HG03442 (cell line): ENCODE data around the gene TAF1C.
A peak's percentile ranks its signal among the peaks of the same experiment; 100 is the strongest.
"Not testable (repeated sequence)": the region's sequence is repeated elsewhere in the genome, so short reads cannot be mapped to it uniquely, and the experiment has no call there.

Source experiments
- ATAC-seq: cut with Tn5 transposase; IDR thresholded peaks from one replicate; pipeline ENCODE4 v1.9.1; 2021; ENCODE audit warnings: mild to moderate bottlenecking, moderate library complexity; ENCODE audit not compliant: unreplicated experiment

TAF1C gene, protein sequence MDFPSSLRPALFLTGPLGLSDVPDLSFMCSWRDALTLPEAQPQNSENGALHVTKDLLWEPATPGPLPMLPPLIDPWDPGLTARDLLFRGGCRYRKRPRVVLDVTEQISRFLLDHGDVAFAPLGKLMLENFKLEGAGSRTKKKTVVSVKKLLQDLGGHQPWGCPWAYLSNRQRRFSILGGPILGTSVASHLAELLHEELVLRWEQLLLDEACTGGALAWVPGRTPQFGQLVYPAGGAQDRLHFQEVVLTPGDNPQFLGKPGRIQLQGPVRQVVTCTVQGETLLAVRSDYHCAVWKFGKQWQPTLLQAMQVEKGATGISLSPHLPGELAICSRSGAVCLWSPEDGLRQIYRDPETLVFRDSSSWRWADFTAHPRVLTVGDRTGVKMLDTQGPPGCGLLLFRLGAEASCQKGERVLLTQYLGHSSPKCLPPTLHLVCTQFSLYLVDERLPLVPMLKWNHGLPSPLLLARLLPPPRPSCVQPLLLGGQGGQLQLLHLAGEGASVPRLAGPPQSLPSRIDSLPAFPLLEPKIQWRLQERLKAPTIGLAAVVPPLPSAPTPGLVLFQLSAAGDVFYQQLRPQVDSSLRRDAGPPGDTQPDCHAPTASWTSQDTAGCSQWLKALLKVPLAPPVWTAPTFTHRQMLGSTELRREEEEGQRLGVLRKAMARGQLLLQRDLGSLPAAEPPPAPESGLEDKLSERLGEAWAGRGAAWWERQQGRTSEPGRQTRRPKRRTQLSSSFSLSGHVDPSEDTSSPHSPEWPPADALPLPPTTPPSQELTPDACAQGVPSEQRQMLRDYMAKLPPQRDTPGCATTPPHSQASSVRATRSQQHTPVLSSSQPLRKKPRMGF

DNA sequence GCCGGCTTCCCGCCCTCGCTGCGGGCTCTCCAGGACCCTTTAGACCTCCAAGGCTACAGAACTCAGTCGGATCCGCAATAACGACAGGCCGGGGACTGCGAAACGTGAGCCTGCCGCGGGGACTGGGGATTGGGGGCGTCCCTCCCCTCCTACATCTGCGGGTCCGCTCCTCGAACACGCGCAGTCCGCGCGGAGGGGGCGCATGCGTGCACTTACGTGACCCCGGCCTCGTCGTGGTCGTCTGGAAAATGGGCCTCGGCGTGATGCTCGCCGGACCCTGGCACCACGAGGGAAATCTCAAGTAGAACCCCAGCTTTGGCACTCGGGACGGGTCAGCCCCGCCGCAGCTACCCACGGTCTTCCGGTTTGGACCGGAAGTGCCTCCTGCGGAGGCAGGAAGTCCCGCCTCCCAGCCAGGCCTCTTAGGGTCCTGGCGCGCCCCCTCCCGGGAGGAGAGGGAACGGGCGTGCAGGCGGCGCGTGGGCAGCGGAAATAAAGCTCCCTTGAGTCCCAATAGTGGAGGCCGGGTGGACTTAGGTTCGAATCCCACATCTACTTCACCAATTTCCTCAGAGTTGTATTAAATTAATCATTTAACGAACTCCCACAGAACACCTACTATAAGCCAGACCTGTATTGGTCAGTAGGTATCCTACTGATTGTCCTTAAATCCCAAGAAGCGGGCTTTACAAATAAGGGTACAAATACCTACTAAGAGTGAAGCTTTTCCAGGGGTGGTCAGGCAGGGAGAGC lies at the start of gene TAF1C:
TAF1C (minus strand) TSS at position 373 of the 753 bp plus-strand sequence. CDS start 2,069 bp downstream, outside the sequence.
- peak; percentile 90 for ATAC-seq

DNA sequence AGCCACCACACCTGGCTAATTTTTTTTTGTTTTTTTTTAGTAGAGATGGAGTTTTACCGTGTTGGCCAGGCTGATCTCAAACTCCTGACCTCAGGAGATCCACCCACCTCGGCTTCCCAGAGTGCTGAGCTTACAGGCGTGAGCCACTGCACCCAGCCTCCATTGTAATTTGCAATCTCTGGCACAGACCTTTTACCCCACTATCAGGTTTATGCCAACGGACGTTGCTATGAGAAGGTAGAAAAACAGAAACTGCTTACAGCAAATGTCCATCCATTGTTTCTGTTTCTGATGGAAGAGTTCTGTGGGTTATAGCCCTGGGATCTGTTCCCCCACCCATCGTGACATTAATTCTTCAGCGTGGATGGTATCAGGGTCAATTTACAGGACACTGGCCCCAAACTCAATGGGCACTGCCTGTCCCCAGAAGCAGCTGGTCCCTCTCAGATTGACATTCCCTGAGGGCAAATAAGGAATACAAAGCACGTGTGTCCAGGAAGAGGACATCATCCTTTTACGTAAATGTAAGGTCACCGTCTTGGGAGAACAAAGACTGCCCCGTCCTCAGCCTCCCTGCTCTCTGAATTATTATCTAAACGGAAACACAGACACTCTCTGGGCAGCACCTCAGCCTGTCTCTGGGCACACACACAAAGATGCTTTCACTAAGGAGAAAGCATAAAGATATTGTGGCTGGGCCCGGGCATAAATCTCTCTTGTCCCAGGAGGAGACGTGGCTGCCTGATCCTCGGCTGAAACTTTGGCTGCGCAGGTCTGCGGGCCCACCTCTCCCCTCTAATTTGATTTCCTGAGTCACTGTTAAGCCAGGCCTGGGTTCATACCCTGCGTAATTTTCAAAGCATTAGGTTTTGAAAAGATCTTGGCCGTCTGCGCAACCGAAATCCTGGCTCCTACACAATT lies 47.7 kb upstream of the TAF1C start:
- no peak for ATAC-seq

DNA sequence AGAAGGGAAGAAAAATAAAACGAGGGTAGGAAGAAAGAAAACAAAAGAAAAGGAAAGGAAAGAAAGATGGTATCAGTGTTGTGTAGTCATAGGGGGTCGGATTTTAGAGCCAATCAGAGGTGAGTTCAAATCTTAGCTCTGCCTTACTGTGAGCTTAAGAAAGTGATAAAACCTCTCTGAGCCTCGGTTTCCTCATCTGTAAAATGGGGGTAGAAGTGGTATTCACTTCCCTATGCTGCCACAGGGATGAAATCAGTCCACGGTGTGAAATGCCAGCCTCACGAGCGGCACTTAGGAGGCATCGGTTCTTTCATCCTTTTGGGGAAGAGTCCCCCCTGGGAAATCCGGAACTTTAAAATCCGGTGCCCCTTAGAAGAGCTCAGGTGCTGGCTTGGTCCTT lies 46.9 kb upstream of the TAF1C start:
- no peak for ATAC-seq

DNA sequence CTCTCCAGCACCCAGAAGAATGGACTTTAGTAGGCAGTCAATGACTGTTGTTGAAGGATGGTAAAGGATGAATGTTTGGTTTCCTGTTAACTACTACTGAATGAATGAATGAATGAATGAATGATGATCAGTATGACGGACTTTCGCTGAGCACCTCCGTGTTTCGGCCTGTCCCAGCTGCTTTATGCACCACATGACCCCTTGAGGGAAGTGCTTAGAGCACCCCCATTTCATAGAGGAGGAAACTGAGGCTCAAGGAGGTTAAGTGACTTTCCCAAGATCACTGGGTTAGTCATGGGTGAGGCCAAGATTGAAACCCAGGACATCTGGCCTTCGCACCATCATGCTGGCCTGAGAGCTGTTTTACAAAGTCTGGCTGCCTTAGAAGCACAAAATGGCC lies 46.1 kb upstream of the TAF1C start:
- no peak for ATAC-seq

DNA sequence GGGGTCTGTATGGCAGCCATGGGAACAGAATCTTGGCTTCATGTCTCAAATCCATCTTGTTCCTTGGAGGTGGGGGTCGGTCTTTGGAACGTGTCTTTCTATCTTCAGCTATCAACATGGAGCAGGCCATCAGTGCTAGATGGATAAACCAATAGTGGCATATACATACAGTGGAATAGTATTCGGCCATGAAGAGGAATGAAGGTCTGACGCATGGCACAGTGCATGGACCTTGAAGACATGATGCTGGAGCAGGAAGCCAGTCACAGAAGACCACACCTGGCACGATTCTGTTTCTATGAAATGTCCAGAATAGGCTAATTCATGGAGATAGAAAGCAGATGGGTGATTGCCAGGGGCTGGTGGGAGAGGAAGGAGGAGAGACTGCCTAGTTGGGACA lies 45.2 kb upstream of the TAF1C start:
- no peak for ATAC-seq

DNA sequence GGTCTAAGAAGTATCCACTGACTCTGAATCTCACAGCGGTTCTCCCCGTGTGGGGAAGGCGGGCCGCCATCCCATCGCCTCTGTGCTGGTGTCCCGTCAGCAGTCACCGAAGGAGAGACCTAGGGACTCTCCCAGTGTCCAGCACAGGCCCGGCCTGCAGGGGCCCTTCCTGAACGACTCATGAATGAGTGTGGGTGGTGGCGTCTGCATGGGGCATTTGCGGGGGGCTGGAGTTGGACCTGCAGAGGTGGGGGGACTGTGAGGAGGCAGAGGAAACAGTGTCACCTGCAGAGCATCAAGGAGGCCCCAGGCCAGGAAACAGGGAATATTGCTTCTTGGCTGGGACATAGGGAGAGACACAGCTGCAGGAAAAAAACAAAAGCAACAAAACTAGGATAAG lies 42.6 kb upstream of the TAF1C start:
- no peak for ATAC-seq

DNA sequence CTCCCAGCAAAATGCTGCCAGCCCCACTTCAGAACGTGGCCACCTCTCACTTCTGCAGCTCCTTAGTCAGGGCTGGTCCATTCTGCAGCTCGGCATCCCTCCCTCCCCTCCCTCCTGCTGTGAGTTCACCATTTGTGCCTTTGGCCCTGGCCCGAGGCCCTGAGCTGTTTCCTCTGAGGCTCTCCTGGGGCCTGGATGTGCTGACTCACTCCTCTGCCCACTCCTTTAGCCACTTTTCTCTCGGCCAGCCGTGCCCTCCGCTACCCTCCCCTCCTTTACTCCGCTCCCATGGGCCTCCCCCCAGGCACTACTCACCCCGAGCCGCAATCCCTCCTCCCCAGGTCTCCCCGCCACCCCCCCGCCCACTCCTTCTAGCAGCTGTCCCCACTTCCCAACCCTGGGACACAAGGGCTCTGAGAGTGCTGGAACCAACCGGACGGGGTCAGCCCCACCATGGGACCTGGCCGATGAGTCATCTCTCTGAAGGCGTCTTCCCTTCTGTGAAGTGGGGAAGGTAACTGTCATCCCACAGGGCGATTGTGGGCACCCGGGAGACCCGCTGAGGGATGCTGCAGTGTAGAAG lies 41.5 kb upstream of the TAF1C start:
- no peak for ATAC-seq

DNA sequence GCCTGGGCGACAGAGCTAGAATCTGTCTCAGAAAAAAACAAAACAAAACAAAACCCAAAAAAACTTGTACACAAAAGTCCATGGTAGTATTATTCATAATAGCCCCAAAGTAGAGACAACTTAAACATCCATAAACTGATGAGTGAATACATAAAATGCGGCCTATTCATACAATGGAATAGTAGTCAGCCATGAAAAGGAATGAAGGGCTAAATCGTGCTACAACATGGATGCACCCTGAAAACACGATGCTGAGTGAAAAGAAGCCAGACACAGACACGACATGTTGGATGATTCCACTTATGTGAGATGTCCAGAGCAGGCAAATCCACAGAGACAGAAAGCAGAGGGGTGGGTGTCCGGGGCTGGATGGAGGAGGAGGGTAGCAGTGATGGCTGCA lies 40.7 kb upstream of the TAF1C start:
- ATAC-seq: no peak

DNA sequence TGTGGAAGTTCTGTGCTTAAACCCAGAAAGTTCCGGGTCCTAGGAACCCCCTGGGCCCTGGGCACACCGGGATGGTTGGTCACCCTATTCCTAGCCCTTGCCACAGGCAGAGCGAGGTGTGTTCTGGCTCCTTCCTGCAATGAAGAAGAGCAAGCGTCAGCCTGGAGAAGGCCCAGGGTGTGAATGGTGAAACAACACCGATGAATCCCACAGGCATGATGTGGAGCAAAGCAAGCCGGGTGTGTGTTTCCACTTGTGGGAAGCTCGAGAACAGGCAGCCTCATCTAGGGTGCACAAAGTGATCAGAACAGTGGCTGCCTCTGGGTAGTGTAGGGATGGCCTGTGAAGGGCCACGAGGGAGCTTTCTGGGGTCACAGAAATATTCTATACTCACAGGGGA lies 39.2 kb upstream of the TAF1C start:
- no peak for ATAC-seq

DNA sequence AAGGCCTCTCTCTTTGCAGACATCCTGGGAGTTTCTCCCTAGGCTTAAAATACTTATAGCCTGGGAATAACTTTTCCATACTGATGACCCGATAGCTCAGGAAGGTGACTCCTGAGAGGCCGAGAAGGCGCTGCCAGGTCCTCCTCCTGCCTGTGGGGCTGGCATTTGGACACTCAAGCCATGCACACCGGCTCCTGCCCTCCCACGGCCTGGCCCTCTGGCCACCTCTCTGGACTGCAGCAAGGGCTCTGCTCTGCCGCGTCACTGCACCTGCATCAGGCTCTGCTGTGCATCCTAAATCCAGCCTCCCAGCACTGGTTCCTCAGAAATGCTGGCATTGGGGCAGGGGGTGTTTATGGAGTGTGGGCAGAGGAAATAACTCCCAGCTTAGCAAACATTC lies 38.7 kb upstream of the TAF1C start:
- ATAC-seq: no peak

DNA sequence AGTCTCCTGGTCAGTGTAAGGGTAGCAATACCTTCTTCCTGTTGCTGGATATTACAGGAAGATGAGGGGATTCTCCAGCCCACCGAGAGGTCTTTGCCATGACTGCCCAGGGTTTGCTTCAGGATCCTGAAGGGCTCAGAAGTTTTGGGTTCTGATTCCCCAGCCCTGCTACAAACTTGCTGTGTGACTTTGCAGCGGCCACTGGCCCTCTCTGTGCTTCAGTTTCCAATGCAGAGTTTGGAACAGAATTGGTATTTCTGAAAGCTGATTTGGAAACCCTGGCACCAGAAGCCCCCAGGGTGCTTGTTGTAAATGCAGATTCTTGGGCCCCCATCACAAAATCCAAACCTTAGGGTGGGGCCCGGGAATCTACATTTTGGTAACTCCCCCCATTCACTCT lies 38.3 kb upstream of the TAF1C start:
- ATAC-seq: no peak

DNA sequence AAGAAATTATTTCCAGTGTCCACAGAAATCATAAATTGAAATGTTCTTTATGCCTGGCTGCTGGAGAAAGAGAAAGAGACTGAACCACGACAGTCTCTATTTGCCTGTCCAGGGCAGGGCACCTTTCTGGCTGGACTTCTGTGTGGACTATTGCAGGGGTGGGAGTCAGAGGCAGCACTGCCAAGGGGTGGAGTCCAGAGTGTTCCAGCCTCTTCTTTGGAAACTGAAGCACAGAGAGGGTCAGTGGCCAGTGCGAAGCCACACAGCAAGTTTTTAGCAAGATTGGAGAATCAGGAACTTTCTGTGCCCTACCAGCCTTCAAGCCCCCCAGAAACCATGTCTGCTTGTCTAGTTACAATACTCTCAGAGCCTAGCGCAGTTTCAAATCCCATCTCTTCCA lies 37.7 kb upstream of the TAF1C start:
- no peak for ATAC-seq

DNA sequence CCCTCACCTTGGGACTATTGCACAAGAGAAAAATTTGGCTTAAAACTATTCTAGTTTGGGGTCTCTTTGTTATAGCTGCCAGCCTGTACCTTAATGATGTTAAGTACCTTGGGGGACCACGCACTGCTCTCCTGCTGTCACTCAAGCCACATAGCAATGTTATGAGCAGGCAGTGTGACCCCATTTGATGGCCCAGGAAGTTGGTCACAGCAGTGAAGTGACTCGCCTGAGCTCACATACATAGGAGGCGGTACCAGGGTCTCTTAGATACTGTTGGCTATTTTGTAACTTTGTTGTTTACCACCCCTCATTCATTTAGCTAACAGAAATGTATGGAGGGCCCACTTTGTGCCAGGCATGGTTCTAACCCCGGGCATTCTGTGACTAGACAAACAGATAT lies 36.6 kb upstream of the TAF1C start:
- ATAC-seq: no peak

DNA sequence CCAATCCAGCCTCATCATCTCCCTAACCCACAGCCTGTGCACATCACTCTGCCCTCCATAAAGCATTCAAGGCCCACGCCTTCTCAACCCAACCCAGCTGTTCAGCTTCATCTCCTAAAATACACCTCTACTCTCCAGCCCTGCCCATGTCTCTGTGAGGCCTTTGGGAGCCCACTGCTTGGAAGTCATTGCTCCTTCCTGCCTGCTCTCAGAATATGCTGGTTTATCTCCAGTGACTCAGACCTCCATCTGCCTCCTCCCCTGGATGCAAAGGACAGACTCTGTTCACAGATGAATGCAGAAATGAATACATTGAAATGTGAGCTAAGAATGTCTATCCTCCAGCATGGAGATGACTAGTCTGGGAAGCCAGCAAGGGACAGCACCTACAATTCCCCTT lies 34.0 kb upstream of the TAF1C start:
- ATAC-seq: no peak

DNA sequence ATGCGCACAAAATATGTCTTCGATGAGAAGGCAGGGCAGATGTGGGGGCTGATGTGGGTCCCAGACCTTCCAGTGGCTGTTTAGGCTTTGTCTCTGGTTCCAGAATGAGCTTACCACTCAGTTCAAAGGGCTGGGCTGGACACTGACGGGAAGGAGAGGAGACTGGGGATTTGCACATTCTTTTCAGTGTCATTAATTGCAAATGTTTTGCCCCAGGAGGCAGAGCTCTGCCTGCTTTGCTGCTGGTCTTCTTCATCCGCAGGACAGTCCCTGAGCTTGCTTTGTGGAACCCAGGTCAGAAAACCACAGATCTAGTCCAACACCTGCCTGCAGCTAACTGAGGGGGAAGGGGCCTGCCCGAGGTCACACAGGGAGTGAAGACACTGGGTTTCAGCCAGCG lies 32.1 kb upstream of the TAF1C start:
- no peak for ATAC-seq

DNA sequence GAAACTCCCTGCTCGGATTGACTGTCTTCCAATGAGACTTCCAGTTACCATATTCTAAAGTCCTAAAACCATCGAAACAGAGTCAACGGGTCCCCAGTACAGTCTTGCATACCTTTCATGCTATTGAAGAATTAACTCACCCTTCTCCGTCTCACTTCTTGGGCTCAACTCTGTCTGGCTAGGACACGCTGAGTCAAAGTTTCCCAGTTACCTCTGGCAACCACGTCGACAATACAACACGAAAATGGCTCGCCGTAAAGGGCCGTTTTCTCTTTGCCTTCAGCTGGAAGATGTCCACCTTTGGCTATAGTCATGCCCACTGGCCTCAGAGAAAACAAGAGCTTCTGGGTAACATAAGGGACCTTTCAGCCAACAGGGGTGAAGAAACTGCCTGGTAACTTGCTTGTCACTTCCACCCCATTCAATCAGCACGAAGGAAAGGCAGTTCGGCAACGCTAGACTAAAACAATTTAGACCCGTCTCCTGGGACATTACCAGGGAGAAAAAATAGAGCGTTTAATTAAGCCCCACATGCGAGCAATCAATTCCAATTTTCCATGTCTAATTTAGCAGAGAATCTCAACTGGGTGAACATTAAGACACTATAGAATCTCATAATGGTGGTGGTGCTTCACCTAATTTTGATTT lies 31.4 kb upstream of the TAF1C start:
- no peak for ATAC-seq

DNA sequence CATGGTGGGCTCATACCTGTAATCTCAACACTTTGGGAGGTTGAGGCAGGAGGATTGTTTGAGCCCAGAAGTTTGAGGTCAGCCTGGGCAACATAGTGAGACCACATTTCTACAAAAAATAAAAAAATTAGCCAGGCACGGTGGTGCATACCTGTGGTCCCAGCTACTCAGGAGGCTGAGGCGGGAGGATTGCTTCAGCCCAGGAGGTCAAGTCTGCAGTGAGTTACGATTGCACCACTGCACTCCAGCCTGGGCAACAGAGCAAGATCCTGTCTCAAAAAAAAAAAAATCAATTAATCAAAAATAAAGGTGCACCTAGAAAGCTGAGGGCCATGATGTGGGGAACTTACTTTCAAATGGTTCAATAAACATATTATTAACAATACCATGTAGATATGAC lies 29.3 kb upstream of the TAF1C start:
- not testable (repeated sequence) for ATAC-seq

DNA sequence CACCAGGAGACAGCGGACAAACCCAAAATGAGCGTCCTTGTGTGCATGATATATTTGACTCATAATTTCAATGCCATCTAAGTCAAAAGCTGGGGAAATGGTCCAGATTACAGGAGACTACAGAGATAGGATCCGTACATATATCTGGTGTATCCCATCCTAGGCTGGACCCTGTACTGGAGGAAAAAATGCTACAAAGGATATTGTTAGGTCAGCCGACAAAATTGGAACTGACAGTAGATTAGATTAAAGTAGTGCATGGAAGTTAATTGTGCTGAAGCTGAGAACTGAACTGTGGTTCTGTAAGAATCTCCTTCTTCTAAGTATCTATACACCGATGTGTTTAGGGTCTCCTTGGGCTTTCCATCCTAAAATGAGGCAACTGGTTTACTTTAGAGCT lies 28.7 kb upstream of the TAF1C start:
- ATAC-seq: no peak

DNA sequence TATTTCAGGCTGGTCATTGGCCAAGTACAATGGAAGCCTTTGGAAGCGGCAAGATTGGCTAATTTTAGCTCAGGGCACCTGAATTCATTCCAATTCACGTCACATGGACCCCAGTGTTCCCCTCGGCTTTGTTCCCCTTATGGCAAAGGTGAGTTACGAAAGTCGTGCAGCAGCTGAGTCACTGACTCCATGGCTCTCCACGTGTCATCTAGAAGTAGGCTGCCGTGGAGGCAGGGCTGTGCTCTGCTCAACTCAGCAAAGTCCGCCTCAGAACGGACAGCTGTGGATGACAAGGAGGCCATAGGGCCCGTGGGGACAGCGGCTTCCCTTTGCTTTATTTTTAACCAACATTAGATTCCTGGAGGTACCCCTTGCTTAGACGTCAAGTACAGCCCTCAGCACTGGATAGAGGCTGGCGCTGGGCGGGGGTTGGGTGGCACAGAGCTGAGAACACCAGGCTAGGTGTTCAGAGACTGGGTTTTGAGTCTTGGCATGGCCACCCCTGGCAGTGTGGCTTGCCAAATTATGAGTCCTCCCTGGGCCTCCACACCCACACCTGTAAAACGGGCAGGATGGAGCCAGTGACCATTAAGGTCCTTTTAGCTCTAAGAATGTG lies 27.7 kb upstream of the TAF1C start:
- no peak for ATAC-seq
